Mucosa of descending colon (tissue), 3 donors: Measurements from ENCODE around the gene BNC2. TPM values are rescaled to one million over a fixed set of nuclear protein-coding genes. Genes with fewer than 3 reads are reported as not detected.

Experiments used
- ATAC-seq: fragments of 200-7000 bp; cut with Tn5 transposase; one replicate; pipeline ENCODE4 v1.9.1; 2020; ENCODE audit warnings: mild to moderate bottlenecking, moderate library complexity
- DNase-seq, 3 donors: peaks; one replicate each; pipeline ENCODE4 v3.0.0-alpha.2; 2020
- H3K36me3 ChIP-seq: fragments of 200-600 bp; one replicate; pipeline ENCODE4 v1.8.0; 2021; ENCODE audit warnings: low read depth, mild to moderate bottlenecking
- H3K4me1 ChIP-seq: fragments of 200-600 bp; one replicate; pipeline ENCODE4 v1.8.0; 2021; ENCODE audit warnings: low read depth, mild to moderate bottlenecking
- H3K4me3 ChIP-seq: fragments of 200-600 bp; one replicate; pipeline ENCODE4 v1.8.0; 2021; ENCODE audit warnings: mild to moderate bottlenecking
- H3K9me3 ChIP-seq: fragments of 200-600 bp; one replicate; pipeline ENCODE4 v1.8.0; 2021; ENCODE audit warnings: mild to moderate bottlenecking
- CTCF ChIP-seq: fragments of 200-600 bp; IDR thresholded peaks from one replicate; pipeline ENCODE4 v1.8.0; 2022; ENCODE audit warnings: antibody characterized with exemption, mild to moderate bottlenecking
- intact Hi-C, 2 donors: fragments of 100-400 bp; cut with DNase I in 1 of 2; cut with micrococcal nuclease in 1 of 2; formaldehyde crosslinking; loops; one replicate each; pipeline versions ENCODE4 v1.11.0 to v1.11.1; 2022; cut with DNase I, micrococcal nuclease
- total RNA-seq, 3 donors: library from RNA; stranded (reverse); fragmentation: NEBNext Ultra II Directional in 2 of 3; extraction: Animal tissue kit (Norgen Biotek cat#: 25700) in 2 of 3; gene quantifications; one replicate each; pipeline versions ENCODE4 v1.2.1 to v1.2.4, GENCODE V29; 2021 to 2023
- donor health status: DM: no; HTN: no; CAD: no; lungs with moderate emphysema.
- donor health status: DM: no; HTN: no; CAD: no.
- donor health status: DM: no; HTN: yes; CAD: no.

The BNC2 gene
- total RNA-seq, 3 donors from 2014 or later: 8.2 to 192 (median 12.0) TPM

GRCh38 chr9:16545639-16546038, 324.8 kb downstream of the BNC2 start:
- Histone ChIP-seq H3K4me3 (no peak overlapping the region), H3K36me3 (no peaks in the 10 kb centered on the region), H3K9me3 (no peaks in the 10 kb centered on the region), H3K4me1 (no peaks in the 10 kb centered on the region)
- intact Hi-C loops: no loop called here
- ATAC-seq: no peak
- DNase-seq: no peak
- no peak for TF ChIP-seq CTCF

GRCh38 chr9:16544842-16545241, 325.6 kb downstream of the BNC2 start:
- no peak overlapping the region for H3K4me3 ChIP-seq
- intact Hi-C loops: no loop called here
- ATAC-seq (no peak), DNase-seq (no peak)
- no peaks in the 10 kb centered on the region for H3K36me3 ChIP-seq
- H3K4me1 ChIP-seq: no peaks in the 10 kb centered on the region
- TF ChIP-seq CTCF: no peak
- no peaks in the 10 kb centered on the region for H3K9me3 ChIP-seq

GRCh38 chr9:16543686-16544085, 326.8 kb downstream of the BNC2 start:
- no peaks in the 10 kb centered on the region for H3K9me3 ChIP-seq
- H3K4me3 ChIP-seq: no peak overlapping the region
- no peaks in the 10 kb centered on the region for H3K36me3 ChIP-seq
- no peaks in the 10 kb centered on the region for H3K4me1 ChIP-seq
- TF ChIP-seq CTCF: no peak
- intact Hi-C loops: no loop called here
- ATAC-seq (no peak), DNase-seq (no peak)

- no peak overlapping the region for H3K4me3 ChIP-seq
- no peak for DNase-seq
- intact Hi-C loops: no loop called here
- no peaks in the 10 kb centered on the region for H3K4me1 ChIP-seq
- no peak for ATAC-seq
- TF ChIP-seq CTCF: no peak
- H3K9me3 ChIP-seq: no peaks in the 10 kb centered on the region
- no peaks in the 10 kb centered on the region for H3K36me3 ChIP-seq
Observed at GRCh38 chr9:16543225-16543624, 327.2 kb downstream of the BNC2 start.

- no peaks in the 10 kb centered on the region for H3K4me1 ChIP-seq
- ATAC-seq: no peak
- intact Hi-C loops: no loop called here
Observed at GRCh38 chr9:16542290-16542689, 328.2 kb downstream of the BNC2 start.

More at GRCh38 chr9:16542290-16542689, 328.2 kb downstream of the BNC2 start:
- H3K9me3 ChIP-seq: no peaks in the 10 kb centered on the region
- TF ChIP-seq CTCF: no peak
- DNase-seq: no peak
- no peaks in the 10 kb centered on the region for H3K36me3 ChIP-seq
- H3K4me3 ChIP-seq: no peak overlapping the region
